ENCODE data around the gene PCYT1A. TPM values are rescaled to one million over a fixed set of nuclear protein-coding genes. Genes with fewer than 3 reads are reported as not detected.

Gene PCYT1A
- total and polyA plus RNA-seq, 2 donors (not counting 3 experiments of a cell fraction or from before 2014, with no cell fraction given): 50.3 to 65.5 TPM

GRCh38 chr3:196272826-196273225, 14.7 kb downstream of the PCYT1A start:
- intact Hi-C loops (cut with micrococcal nuclease): no loop called here
- H3K36me3 ChIP-seq (ENCODE audit: control insufficient read depth in 2 of 2, extremely low read depth in 1 of 2, insufficient read depth in 2 of 2, low read length in 2 of 2): peaks cover 4 to 8% of the 10 kb centered on the region in 2 experiments
- no peaks in the 10 kb centered on the region for H3K9me3 ChIP-seq (replicated peaks; ENCODE audit: control insufficient read depth, insufficient read depth, low read length)
- no peak overlapping the region for H3K27ac ChIP-seq (ENCODE audit: insufficient read depth, low read depth, low read length)
- H4K20me1 ChIP-seq (replicated peaks; ENCODE audit: control insufficient read depth, extremely low read depth, insufficient read depth, low read length): no peaks in the 10 kb centered on the region
- H3K9me1 ChIP-seq (replicated peaks; ENCODE audit: control insufficient read depth, extremely low read depth, insufficient read depth, low read length): no peaks in the 10 kb centered on the region
- no peak for FAIRE-seq
- no peak for DNase-seq (ENCODE audit: low read depth, low spot score)
- ChIA-PET POLR2A (no interaction called here), CTCF (interaction anchor here (0.8 kb wide), 1 partner anchor 9 kb away, joined by 3 read pairs; no protein-coding TSS in a partner anchor)
- dilution Hi-C loops (cut with MboI; ENCODE audit: extremely low pct_ligation_motif_present, low sequenced_read_pairs): loop anchor here (10.0 kb wide), 1 partner anchor 172 kb away; no protein-coding TSS in a partner anchor
- H3K4me3 ChIP-seq (replicated peaks in 1 of 3; ENCODE audit: insufficient read depth in 1 of 3, low read depth in 1 of 3, low read length in 3 of 3): no peak overlapping the region
- no TSS peak for BruUV-seq (replicated peaks)
- no peak overlapping the region for H3K9ac ChIP-seq (replicated peaks; ENCODE audit: extremely low read depth, insufficient read depth, low read length)
- TF ChIP-seq POLR2AphosphoS5 (IDR thresholded peaks at IDR 0.05; ENCODE audit: insufficient read depth, low read depth, low read length) (no peak), MYC (IDR thresholded peaks at IDR 0.05; ENCODE audit: low read depth, low read length) (no peak), GATA2 (IDR thresholded peaks at IDR 0.05; ENCODE audit: insufficient read depth, insufficient read length, low read depth, low read length) (no peak), CTCF (IDR thresholded peaks at IDR 0.05; ENCODE audit: extremely low read depth in 1 of 2, insufficient read depth in 1 of 2, low read depth in 1 of 2, low read length in 2 of 2) (no peak), FOS (IDR thresholded peaks at IDR 0.05; ENCODE audit: borderline replicate concordance, insufficient read depth, low read length) (no peak), EZH2 (IDR thresholded peaks at IDR 0.05; ENCODE audit: borderline replicate concordance, low read depth, low read length, severe bottlenecking) (no peak), JUN (IDR thresholded peaks at IDR 0.05; ENCODE audit: borderline replicate concordance, insufficient read depth, insufficient read length, low read depth) (no peak), MAX (IDR thresholded peaks at IDR 0.05; ENCODE audit: insufficient read depth, insufficient read length) (no peak), POLR2A (IDR thresholded peaks at IDR 0.05; ENCODE audit: low read depth, low read length) (no peak)
- H3K4me1 ChIP-seq (ENCODE audit: control insufficient read depth, extremely low read depth, insufficient read depth, low read length): no peaks in the 10 kb centered on the region
- H2AFZ ChIP-seq (ENCODE audit: low read depth, low read length): no peak overlapping the region
- no peak overlapping the region for H3K4me2 ChIP-seq (ENCODE audit: insufficient read depth, low read length)
- H3K79me2 ChIP-seq (ENCODE audit: control insufficient read depth, insufficient read depth, low read length): peaks cover 39% of the 10 kb centered on the region
- no peaks in the 10 kb centered on the region for H3K27me3 ChIP-seq (ENCODE audit: control insufficient read depth in 2 of 2, insufficient read depth in 2 of 2, low read length in 2 of 2)
